A549 (cell line): ENCODE measurements around the gene KLHL22.

Source experiments
- CEBPB ChIP-seq, 2 experiments: fragments of >200 bp in 1 of 2; sonication (Bioruptor Twin) in 1 of 2; formaldehyde crosslinking in 1 of 2; IDR thresholded peaks; 2 replicates each; pipeline ENCODE4 v1.6.1; 2012 to 2016
- CHD2 ChIP-seq: fragments of 150-350 bp; IDR thresholded peaks from 2 replicates; pipeline ENCODE4 v1.6.1; 2014; ENCODE audit warnings: low read length; ENCODE audit not compliant: partially characterized antibody
- CTCF ChIP-seq: fragments of >200 bp; sonication (Bioruptor Twin); formaldehyde crosslinking; IDR thresholded peaks from 3 replicates; pipeline ENCODE4 v1.5.1; 2016
- E2F6 ChIP-seq: IDR thresholded peaks from 2 replicates; pipeline ENCODE4 v1.6.1; 2012; ENCODE audit warnings: low read depth, borderline replicate concordance
- ELK1 ChIP-seq: fragments of 150-350 bp; IDR thresholded peaks from 2 replicates; pipeline ENCODE4 v1.6.1; 2014; ENCODE audit warnings: low read depth, mild to moderate bottlenecking, low read length
- EP300 ChIP-seq, 2 experiments: fragments of >200 bp; sonication (Bioruptor Twin); formaldehyde crosslinking; IDR thresholded peaks; 2 replicates in 1 of 2; 3 replicates in 1 of 2; pipeline ENCODE4 v1.6.1; 2016 to 2017
- HOXA7 ChIP-seq: fragments of 250-450 bp; sonication (Bioruptor Pico); IDR thresholded peaks from 2 replicates; pipeline ENCODE4 v1.5.0; 2020; ENCODE audit warnings: mild to moderate bottlenecking, moderate library complexity
- JUN ChIP-seq, 2 experiments: fragments of >200 bp; sonication (Bioruptor Twin); formaldehyde crosslinking; IDR thresholded peaks; 2 replicates in 1 of 2; 3 replicates in 1 of 2; pipeline ENCODE4 v1.6.1; 2016 to 2017
- KDM1A ChIP-seq: fragments of 200-600 bp; sonication (generic); IDR thresholded peaks from 2 replicates; pipeline ENCODE4 v1.6.1; 2016; ENCODE audit warnings: low read depth, mild to moderate bottlenecking
- MAFK ChIP-seq: fragments of 450-650 bp; IDR thresholded peaks from 2 replicates; pipeline ENCODE4 v1.6.1; 2014; ENCODE audit not compliant: partially characterized antibody
- MAZ ChIP-seq: fragments of 150-350 bp; IDR thresholded peaks from 2 replicates; pipeline ENCODE4 v1.6.1; 2014; ENCODE audit warnings: antibody characterized with exemption, low read depth, low read length, borderline replicate concordance
- POLR2A ChIP-seq: IDR thresholded peaks from 2 replicates; pipeline ENCODE4 v1.6.1; 2012; ENCODE audit warnings: mild to moderate bottlenecking, low read length
- RAD21 ChIP-seq, 2 experiments: fragments of >200 bp in 1 of 2; sonication (Bioruptor Twin) in 1 of 2; formaldehyde crosslinking in 1 of 2; IDR thresholded peaks in 1 of 2; conservative IDR thresholded peaks in 1 of 2; 2 replicates in 1 of 2; 3 replicates in 1 of 2; pipeline ENCODE4 v1.6.1; 2012 to 2018; ENCODE audit warnings: inconsistent platforms in 1 of 2
- RARB ChIP-seq: fragments of 250-450 bp; sonication (Bioruptor Pico); IDR thresholded peaks from 2 replicates; pipeline ENCODE4 v1.8.0; 2021; ENCODE audit warnings: mild to moderate bottlenecking, moderate library complexity

- TF ChIP-seq RAD21 (conservative IDR thresholded peaks at IDR 0.05 in 1 of 2, IDR thresholded peaks at IDR 0.05 in 1 of 2) (no peak), CEBPB (IDR thresholded peaks at IDR 0.05) (no peak), CTCF (no peak), POLR2A (peak; percentile 60), KDM1A (no peak), MAZ (no peak), CHD2 (no peak), EP300 (IDR thresholded peaks at IDR 0.05) (no peak), HOXA7 (no peak), ELK1 (no peak), MAFK (no peak), JUN (IDR thresholded peaks at IDR 0.05) (peak in 1 of 2 experiments; percentile 80; a peak in 2 of 5 replicates), RARB (CRISPR knock-in tag) (no peak), E2F6 (0 out of 2 replicates have a peak, but pooled peaks have one; percentile 46)
These were observed 11.9 kb upstream of the KLHL22 start, which contains the start of gene MED15 for GRCh38 chr22:20507253-20508066.
